D721Med (cell line): Measurements from ENCODE around the gene YBX1.
"Not testable (repeated sequence)": the region's sequence is repeated elsewhere in the genome, so short reads cannot be mapped to it uniquely, and the experiment has no call there.

Source experiments
- DNase-seq: peaks from one replicate; pipeline ENCODE4 v3.0.0; 2011; ENCODE audit warnings: low spot score; ENCODE audit not compliant: insufficient read length
- FAIRE-seq: peaks from 2 replicates; lab custom pipeline; 2011; peaks lifted over from hg19 to GRCh38; lab: Jason Lieb, UNC
- CTCF ChIP-seq: IDR thresholded peaks from 2 replicates; pipeline ENCODE4 v1.5.1; 2012; ENCODE audit warnings: mild to moderate bottlenecking, control low read depth; ENCODE audit not compliant: insufficient read depth; ENCODE audit errors: missing control alignments

Gene YBX1

GRCh38 chr1:42679364-42679983, 2.7 kb upstream of the YBX1 start:
- DNase-seq (no peak), FAIRE-seq (no peak)
- no peak for TF ChIP-seq CTCF

GRCh38 chr1:42680055-42680454, 2.2 kb upstream of the YBX1 start:
- no peak for DNase-seq
- TF ChIP-seq CTCF = no peak

GRCh38 chr1:42680921-42681683, 1.1 kb upstream of the YBX1 start:
- TF ChIP-seq CTCF = no peak
- FAIRE-seq (no peak), DNase-seq (no peak)

More at GRCh38 chr1:42680055-42680454, 2.2 kb upstream of the YBX1 start:
- no peak for FAIRE-seq

- DNase-seq, FAIRE-seq: not testable (repeated sequence)
Measured at GRCh38 chr1:42682484-42682738, 193 bp downstream of the YBX1 start.

- DNase-seq (no peak), FAIRE-seq (no peak)
- no peak for TF ChIP-seq CTCF
Measured at GRCh38 chr1:42682739-42683531, 717 bp downstream of the YBX1 start.

GRCh38 chr1:42684139-42684538, 1.9 kb downstream of the YBX1 start:
- DNase-seq = no peak
- TF ChIP-seq CTCF = no peak
- FAIRE-seq = no peak

GRCh38 chr1:42686418-42686817, 4.2 kb downstream of the YBX1 start:
- no peak for FAIRE-seq
- TF ChIP-seq CTCF = no peak
- no peak for DNase-seq
